Retinal pigment epithelial cell (primary cell): ENCODE data around the gene SIRT2.
"Not testable (repeated sequence)": the region's sequence is repeated elsewhere in the genome, so short reads cannot be mapped to it uniquely, and the experiment has no call there.

Experiments used
- DNase-seq: peaks from one replicate; pipeline ENCODE4 v3.0.0-alpha.2; 2010; ENCODE audit warnings: low read depth
- H3K4me3 ChIP-seq: 2 replicates; pipeline ENCODE4 v1.5.1; 2011; ENCODE audit warnings: mild to moderate bottlenecking, low read length, control low read depth, moderate library complexity
- CTCF ChIP-seq: conservative IDR thresholded peaks from 2 replicates; pipeline ENCODE4 v1.5.1; 2011; ENCODE audit warnings: low read depth, low read length, control low read depth, inconsistent platforms

The SIRT2 gene

GRCh38 chr19:38836159-38836982, 63.0 kb downstream of the SIRT2 start:
- no peak for TF ChIP-seq CTCF
- H3K4me3 ChIP-seq = no peak overlapping the region
- DNase-seq = no peak

GRCh38 chr19:38834590-38834989, 64.8 kb downstream of the SIRT2 start:
- DNase-seq = no peak
- TF ChIP-seq CTCF = no peak
- H3K4me3 ChIP-seq = no peak overlapping the region

- no peak for DNase-seq
- no peak overlapping the region for H3K4me3 ChIP-seq
- no peak for TF ChIP-seq CTCF
These were observed 65.3 kb downstream of the SIRT2 start for GRCh38 chr19:38834104-38834490.

GRCh38 chr19:38833092-38833425, 66.4 kb downstream of the SIRT2 start:
- H3K4me3 ChIP-seq = no peak overlapping the region
- no peak for TF ChIP-seq CTCF
- no peak for DNase-seq

- no peak for TF ChIP-seq CTCF
- no peak for DNase-seq
- H3K4me3 ChIP-seq = peak overlapping the region; percentile 83
These were observed 68.2 kb downstream of the SIRT2 start for GRCh38 chr19:38831142-38831605.

- no peak for TF ChIP-seq CTCF
- no peak for DNase-seq
- no peak overlapping the region for H3K4me3 ChIP-seq
These were observed 69.2 kb downstream of the SIRT2 start for GRCh38 chr19:38830039-38830733.

- not testable (repeated sequence) for H3K4me3 ChIP-seq, DNase-seq
These were observed 70.2 kb downstream of the SIRT2 start for GRCh38 chr19:38829203-38829602.
